HL-60 (cell line): ENCODE data around the gene VAV2.

Experiments
- GABPA ChIP-seq: IDR thresholded peaks from 2 replicates; pipeline ENCODE4 v1.6.1; 2012; ENCODE audit warnings: low read depth
- POLR2AphosphoS5 ChIP-seq: IDR thresholded peaks from 2 replicates; pipeline ENCODE4 v1.6.1; 2012; ENCODE audit warnings: low read depth
- TF ChIP-seq, protein P1 (sequence below): IDR thresholded peaks from one replicate; pipeline ENCODE4 v1.5.1; 2011; ENCODE audit warnings: low read length, control low read depth, inconsistent platforms; ENCODE audit not compliant: insufficient read depth
- TF ChIP-seq, protein P2 (sequence below): IDR thresholded peaks from 2 replicates; pipeline ENCODE4 v1.6.1; 2012; ENCODE audit warnings: low read depth; ENCODE audit not compliant: insufficient replicate concordance

DNA sequence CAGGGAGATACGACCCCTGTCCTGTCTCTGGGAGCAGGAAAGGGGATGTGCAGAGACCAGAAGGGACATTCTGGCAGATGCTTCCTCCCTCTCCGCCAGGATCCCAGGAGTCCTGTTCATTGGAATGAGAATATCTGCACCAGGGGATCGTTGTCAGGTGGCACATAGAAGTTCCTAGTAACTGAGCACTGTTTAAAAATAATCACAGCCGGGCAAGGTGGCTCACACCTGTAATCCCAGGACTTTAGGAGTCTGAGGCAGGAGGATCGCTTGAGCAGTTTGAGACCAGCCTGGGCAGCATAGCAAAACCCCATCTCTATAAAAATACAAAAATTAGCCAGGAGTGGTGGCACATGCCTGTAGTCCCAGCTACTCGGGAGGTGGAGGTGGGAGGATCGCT, 266.2 kb downstream of the VAV2 start:
- TF ChIP-seq, protein P1, sequence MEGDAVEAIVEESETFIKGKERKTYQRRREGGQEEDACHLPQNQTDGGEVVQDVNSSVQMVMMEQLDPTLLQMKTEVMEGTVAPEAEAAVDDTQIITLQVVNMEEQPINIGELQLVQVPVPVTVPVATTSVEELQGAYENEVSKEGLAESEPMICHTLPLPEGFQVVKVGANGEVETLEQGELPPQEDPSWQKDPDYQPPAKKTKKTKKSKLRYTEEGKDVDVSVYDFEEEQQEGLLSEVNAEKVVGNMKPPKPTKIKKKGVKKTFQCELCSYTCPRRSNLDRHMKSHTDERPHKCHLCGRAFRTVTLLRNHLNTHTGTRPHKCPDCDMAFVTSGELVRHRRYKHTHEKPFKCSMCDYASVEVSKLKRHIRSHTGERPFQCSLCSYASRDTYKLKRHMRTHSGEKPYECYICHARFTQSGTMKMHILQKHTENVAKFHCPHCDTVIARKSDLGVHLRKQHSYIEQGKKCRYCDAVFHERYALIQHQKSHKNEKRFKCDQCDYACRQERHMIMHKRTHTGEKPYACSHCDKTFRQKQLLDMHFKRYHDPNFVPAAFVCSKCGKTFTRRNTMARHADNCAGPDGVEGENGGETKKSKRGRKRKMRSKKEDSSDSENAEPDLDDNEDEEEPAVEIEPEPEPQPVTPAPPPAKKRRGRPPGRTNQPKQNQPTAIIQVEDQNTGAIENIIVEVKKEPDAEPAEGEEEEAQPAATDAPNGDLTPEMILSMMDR = no peak
- TF ChIP-seq, protein P2, sequence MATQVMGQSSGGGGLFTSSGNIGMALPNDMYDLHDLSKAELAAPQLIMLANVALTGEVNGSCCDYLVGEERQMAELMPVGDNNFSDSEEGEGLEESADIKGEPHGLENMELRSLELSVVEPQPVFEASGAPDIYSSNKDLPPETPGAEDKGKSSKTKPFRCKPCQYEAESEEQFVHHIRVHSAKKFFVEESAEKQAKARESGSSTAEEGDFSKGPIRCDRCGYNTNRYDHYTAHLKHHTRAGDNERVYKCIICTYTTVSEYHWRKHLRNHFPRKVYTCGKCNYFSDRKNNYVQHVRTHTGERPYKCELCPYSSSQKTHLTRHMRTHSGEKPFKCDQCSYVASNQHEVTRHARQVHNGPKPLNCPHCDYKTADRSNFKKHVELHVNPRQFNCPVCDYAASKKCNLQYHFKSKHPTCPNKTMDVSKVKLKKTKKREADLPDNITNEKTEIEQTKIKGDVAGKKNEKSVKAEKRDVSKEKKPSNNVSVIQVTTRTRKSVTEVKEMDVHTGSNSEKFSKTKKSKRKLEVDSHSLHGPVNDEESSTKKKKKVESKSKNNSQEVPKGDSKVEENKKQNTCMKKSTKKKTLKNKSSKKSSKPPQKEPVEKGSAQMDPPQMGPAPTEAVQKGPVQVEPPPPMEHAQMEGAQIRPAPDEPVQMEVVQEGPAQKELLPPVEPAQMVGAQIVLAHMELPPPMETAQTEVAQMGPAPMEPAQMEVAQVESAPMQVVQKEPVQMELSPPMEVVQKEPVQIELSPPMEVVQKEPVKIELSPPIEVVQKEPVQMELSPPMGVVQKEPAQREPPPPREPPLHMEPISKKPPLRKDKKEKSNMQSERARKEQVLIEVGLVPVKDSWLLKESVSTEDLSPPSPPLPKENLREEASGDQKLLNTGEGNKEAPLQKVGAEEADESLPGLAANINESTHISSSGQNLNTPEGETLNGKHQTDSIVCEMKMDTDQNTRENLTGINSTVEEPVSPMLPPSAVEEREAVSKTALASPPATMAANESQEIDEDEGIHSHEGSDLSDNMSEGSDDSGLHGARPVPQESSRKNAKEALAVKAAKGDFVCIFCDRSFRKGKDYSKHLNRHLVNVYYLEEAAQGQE = no peak
- no peak for TF ChIP-seq POLR2AphosphoS5
- TF ChIP-seq GABPA = no peak
